ENCODE measurements around the gene PKP1.

PKP1 gene

GRCh38 chr1:201324306-201324705 lies 41.0 kb downstream of the PKP1 start:
- Histone ChIP-seq H3K27ac (ENCODE audit: low read depth, low read length, poor library complexity, severe bottlenecking) (no peak overlapping the region), H2AFZ (ENCODE audit: low read length) (no peak overlapping the region), H3K4me3 (ENCODE audit: low read depth, low read length, poor library complexity, severe bottlenecking) (no peak overlapping the region), H3K4me2 (ENCODE audit: low read length) (no peak overlapping the region), H3K9me2 (ENCODE audit: low read depth, low read length) (no peaks in the 10 kb centered on the region), H3K36me3 (ENCODE audit: insufficient read depth, low read length) (no peaks in the 10 kb centered on the region), H3K4me1 (ENCODE audit: insufficient read depth, low read length, severe bottlenecking) (no peaks in the 10 kb centered on the region), H3K9ac (ENCODE audit: low read length) (no peak overlapping the region), H3K79me2 (ENCODE audit: insufficient read depth, low read length) (no peaks in the 10 kb centered on the region), H4K20me1 (ENCODE audit: insufficient read depth, low read length) (no peaks in the 10 kb centered on the region), H3K27me3 (ENCODE audit: insufficient read depth, low read length) (no peaks in the 10 kb centered on the region), H3F3A (ENCODE audit: insufficient read depth, low read length) (no peaks in the 10 kb centered on the region), H3K9me3 (ENCODE audit: low read length) (no peaks in the 10 kb centered on the region)
- no peak for TF ChIP-seq CTCF (IDR thresholded peaks at IDR 0.05; ENCODE audit: low read length)
- no peak for TF ChIP-seq EZH2 (IDR thresholded peaks at IDR 0.05; ENCODE audit: borderline replicate concordance, low read length)

GRCh38 chr1:201324821-201325677 lies 41.7 kb downstream of the PKP1 start:
- Histone ChIP-seq H3K27ac (ENCODE audit: low read depth, low read length, poor library complexity, severe bottlenecking) (no peak overlapping the region), H3K36me3 (ENCODE audit: insufficient read depth, low read length) (no peaks in the 10 kb centered on the region)
- no peak for TF ChIP-seq CTCF (IDR thresholded peaks at IDR 0.05; ENCODE audit: low read length)
- TF ChIP-seq EZH2 (IDR thresholded peaks at IDR 0.05; ENCODE audit: borderline replicate concordance, low read length) = no peak

DNA sequence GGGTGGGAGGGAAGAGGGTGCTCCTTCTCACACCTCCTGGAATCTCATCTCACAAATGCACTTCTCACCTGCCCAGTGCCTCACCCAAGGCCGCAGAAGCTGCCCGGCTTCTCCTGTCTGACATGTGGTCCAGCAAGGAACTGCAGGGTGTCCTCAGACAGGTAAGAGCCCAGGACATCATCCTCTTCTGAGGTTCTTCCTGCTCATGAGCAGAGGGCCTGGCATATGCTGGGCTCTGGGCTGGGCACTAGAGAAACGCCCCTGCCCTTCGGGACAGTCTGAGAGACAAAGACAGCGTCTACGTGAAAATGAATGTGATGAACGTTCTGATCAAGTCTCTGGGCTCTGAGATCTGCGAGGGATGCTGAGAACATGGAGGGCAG lies 42.4 kb downstream of the PKP1 start:
- Histone ChIP-seq H2AFZ (ENCODE audit: low read length) (no peak overlapping the region), H3K27ac (ENCODE audit: low read depth, low read length, poor library complexity, severe bottlenecking) (no peak overlapping the region), H4K20me1 (ENCODE audit: insufficient read depth, low read length) (no peaks in the 10 kb centered on the region), H3K4me1 (ENCODE audit: insufficient read depth, low read length, severe bottlenecking) (no peaks in the 10 kb centered on the region), H3K4me2 (ENCODE audit: low read length) (no peak overlapping the region), H3K9ac (ENCODE audit: low read length) (no peak overlapping the region), H3K36me3 (ENCODE audit: insufficient read depth, low read length) (no peaks in the 10 kb centered on the region), H3K4me3 (ENCODE audit: low read depth, low read length, poor library complexity, severe bottlenecking) (no peak overlapping the region), H3K79me2 (ENCODE audit: insufficient read depth, low read length) (no peaks in the 10 kb centered on the region), H3K9me3 (ENCODE audit: low read length) (no peaks in the 10 kb centered on the region), H3K9me2 (ENCODE audit: low read depth, low read length) (no peaks in the 10 kb centered on the region), H3F3A (ENCODE audit: insufficient read depth, low read length) (no peaks in the 10 kb centered on the region), H3K27me3 (ENCODE audit: insufficient read depth, low read length) (no peaks in the 10 kb centered on the region)
- TF ChIP-seq EZH2 (IDR thresholded peaks at IDR 0.05; ENCODE audit: borderline replicate concordance, low read length) (no peak), CTCF (IDR thresholded peaks at IDR 0.05; ENCODE audit: low read length) (no peak)

More at GRCh38 chr1:201324821-201325677, 41.7 kb downstream of the PKP1 start:
- Histone ChIP-seq H3K4me1 (ENCODE audit: insufficient read depth, low read length, severe bottlenecking) (no peaks in the 10 kb centered on the region), H3K9ac (ENCODE audit: low read length) (no peak overlapping the region), H2AFZ (ENCODE audit: low read length) (no peak overlapping the region), H4K20me1 (ENCODE audit: insufficient read depth, low read length) (no peaks in the 10 kb centered on the region), H3K27me3 (ENCODE audit: insufficient read depth, low read length) (no peaks in the 10 kb centered on the region), H3F3A (ENCODE audit: insufficient read depth, low read length) (no peaks in the 10 kb centered on the region), H3K4me3 (ENCODE audit: low read depth, low read length, poor library complexity, severe bottlenecking) (no peak overlapping the region), H3K9me2 (ENCODE audit: low read depth, low read length) (no peaks in the 10 kb centered on the region), H3K79me2 (ENCODE audit: insufficient read depth, low read length) (no peaks in the 10 kb centered on the region), H3K9me3 (ENCODE audit: low read length) (no peaks in the 10 kb centered on the region), H3K4me2 (ENCODE audit: low read length) (no peak overlapping the region)
